ENCODE results near the gene ODR4.

The ODR4 gene

DNA sequence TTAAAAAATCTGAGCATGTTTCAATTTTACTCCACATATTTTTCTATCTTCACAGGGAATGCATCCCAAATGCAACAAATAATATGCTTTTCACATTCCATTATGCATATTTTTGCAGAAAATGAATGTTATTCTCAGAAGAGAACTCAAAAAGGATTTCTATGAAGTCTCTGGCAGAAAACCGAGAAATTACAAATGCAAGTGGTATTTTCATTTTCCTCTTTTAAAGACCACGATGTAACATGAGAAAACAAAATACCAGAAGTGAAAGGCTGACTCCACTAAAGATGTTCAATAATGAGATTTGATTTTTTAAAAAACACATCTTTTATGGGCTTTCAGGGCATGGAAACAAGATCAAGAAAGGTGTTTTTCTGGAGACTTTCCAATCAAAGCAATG lies 90.3 kb downstream of the ODR4 start:
- no peak overlapping the region for H3K27ac ChIP-seq (ENCODE audit: low read depth, low read length, poor library complexity, severe bottlenecking)
- H3K4me2 ChIP-seq (ENCODE audit: low read length), result no peak overlapping the region

More for the DNA sequence above, 90.3 kb downstream of the ODR4 start:
- no peaks in the 10 kb centered on the region for H3K27me3 ChIP-seq (ENCODE audit: insufficient read depth, low read length)
- H4K20me1 ChIP-seq (ENCODE audit: insufficient read depth, low read length), result no peaks in the 10 kb centered on the region
- H3K4me3 ChIP-seq (ENCODE audit: low read depth, low read length, poor library complexity, severe bottlenecking), result no peak overlapping the region
- no peaks in the 10 kb centered on the region for H3K9me3 ChIP-seq (ENCODE audit: low read length)
- H3K36me3 ChIP-seq (ENCODE audit: insufficient read depth, low read length), result no peaks in the 10 kb centered on the region
- H3K9me2 ChIP-seq (ENCODE audit: low read depth, low read length), result no peaks in the 10 kb centered on the region
- no peak overlapping the region for H2AFZ ChIP-seq (ENCODE audit: low read length)
- TF ChIP-seq EZH2 (IDR thresholded peaks at IDR 0.05; ENCODE audit: borderline replicate concordance, low read length) (no peak), CTCF (IDR thresholded peaks at IDR 0.05; ENCODE audit: low read length) (no peak)
- H3K9ac ChIP-seq (ENCODE audit: low read length), result no peak overlapping the region
- no peaks in the 10 kb centered on the region for H3F3A ChIP-seq (ENCODE audit: insufficient read depth, low read length)
- no peaks in the 10 kb centered on the region for H3K4me1 ChIP-seq (ENCODE audit: insufficient read depth, low read length, severe bottlenecking)
- no peaks in the 10 kb centered on the region for H3K79me2 ChIP-seq (ENCODE audit: insufficient read depth, low read length)

All from OCI-LY1 (cell line).